Fibroblast of peridontal ligament (primary cell): ENCODE data around the gene PRR20D.
"Not testable (repeated sequence)": the region's sequence is repeated elsewhere in the genome, so short reads cannot be mapped to it uniquely, and the experiment has no call there.

Source experiments
- DNase-seq: peaks from one replicate; pipeline ENCODE4 v3.0.0-alpha.2; 2010; ENCODE audit errors: extremely low read depth

Gene PRR20D

DNA sequence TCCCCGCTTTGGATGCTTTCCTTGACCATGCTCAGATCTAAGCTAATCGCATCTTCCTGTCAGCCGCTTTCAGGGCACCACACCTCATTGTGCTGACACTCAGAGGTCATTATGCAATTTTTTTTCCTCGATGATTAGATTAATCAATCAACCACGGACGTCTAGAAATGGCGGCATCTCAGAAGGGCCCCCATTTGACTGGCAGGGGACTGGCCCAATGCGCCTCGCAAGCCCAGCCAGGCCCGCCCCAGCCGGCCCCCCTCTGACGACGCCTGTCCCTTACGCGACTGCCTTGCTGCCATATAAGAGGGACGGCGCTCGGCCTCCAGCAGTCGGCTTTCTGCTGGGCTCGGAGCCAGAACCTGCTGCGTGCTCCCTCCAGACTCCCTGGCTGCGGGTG, at the start of gene PRR20D:
Gene PRR20D, plus strand, starts transcription at position 301 of the 400 bp plus-strand sequence. CDS start 387 bp downstream, outside the sequence.
- DNase-seq, result not testable (repeated sequence)

DNA sequence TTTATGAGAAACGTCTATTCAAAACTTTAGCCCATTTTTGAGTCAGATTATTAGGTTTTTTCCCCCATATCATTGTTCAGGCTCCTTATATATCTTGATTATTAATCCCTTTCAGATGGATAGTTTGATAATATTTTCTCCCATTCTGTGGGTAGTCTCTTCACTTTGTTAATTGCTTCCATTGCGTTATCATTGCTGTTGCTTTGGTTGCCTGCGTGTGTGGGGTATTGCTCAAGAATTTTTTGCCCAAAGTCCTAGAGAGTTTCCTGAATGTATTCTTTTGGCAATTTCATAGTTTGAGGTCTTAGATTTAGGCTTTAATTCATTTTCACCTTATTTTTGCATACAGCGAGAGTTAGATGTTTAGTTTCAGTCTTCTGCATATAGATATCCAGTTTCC, 45.5 kb upstream of the PRR20D start:
- no peak for DNase-seq

- no peak for DNase-seq
These were observed 36.8 kb upstream of the PRR20D start for GRCh38 chr13:57123681-57124080.

- no peak for DNase-seq
These were observed 31.5 kb upstream of the PRR20D start for GRCh38 chr13:57128909-57129308.

- DNase-seq, result no peak
These were observed 24.3 kb upstream of the PRR20D start for GRCh38 chr13:57136093-57136492.

GRCh38 chr13:57137585-57137984, 22.8 kb upstream of the PRR20D start:
- no peak for DNase-seq

DNA sequence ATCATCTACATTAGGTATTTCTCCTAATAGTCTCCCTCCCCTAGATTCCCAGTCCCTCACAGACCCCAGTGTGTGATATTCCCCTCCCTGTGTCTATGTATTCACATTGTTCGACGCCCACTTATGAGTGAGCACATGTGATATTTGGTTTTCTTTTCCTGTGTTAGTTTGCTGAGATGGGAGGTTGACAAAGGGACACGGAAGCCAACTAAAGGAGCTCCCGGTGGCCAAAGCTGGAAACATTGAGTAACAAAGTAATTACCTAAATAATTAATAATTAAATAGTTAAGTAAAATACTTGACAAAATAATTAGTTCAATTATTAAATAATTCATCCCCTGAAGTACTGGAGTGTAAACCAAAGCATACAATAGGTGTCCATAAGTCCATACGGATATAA, 21.4 kb upstream of the PRR20D start:
- no peak for DNase-seq

GRCh38 chr13:57139781-57140180, 20.7 kb upstream of the PRR20D start:
- DNase-seq, result not testable (repeated sequence)

DNA sequence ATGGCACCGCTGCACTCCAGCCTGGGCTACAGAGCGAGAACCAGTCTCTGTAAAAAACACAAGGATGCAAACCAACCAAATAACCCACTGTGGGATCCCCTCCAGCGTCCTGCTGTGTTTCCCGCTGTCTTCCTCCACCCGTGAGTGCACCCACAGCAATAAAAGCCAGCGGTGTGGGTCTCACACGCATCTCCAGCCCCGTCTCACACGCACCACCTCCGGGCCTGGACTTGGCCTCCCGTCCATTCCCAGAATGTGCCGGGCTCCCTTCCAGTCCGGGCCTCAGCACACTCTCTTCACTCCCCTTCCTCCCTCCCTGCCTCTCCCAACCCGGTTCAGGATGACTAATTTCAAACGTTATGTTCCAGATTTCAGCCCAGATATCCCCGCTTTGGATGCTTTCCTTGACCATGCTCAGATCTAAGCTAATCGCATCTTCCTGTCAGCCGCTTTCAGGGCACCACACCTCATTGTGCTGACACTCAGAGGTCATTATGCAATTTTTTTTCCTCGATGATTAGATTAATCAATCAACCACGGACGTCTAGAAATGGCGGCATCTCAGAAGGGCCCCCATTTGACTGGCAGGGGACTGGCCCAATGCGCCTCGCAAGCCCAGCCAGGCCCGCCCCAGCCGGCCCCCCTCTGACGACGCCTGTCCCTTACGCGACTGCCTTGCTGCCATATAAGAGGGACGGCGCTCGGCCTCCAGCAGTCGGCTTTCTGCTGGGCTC, 20.0 kb upstream of the PRR20D start, which contains the start of gene PRR20A:
Gene PRR20A, plus strand, starts transcription at position 684 of the 734 bp plus-strand sequence. CDS start 387 bp downstream, outside the sequence.
- not testable (repeated sequence) for DNase-seq

- DNase-seq, result not testable (repeated sequence)
These were observed 13.2 kb upstream of the PRR20D start, which contains the start of gene PRR20B for GRCh38 chr13:57147188-57147587. TSS of gene PRR20B (plus strand) at chr13:57147488. CDS start at chr13:57147875, 387 bp downstream.

- not testable (repeated sequence) for DNase-seq
These were observed 12.3 kb upstream of the PRR20D start for GRCh38 chr13:57148106-57148505.

DNA sequence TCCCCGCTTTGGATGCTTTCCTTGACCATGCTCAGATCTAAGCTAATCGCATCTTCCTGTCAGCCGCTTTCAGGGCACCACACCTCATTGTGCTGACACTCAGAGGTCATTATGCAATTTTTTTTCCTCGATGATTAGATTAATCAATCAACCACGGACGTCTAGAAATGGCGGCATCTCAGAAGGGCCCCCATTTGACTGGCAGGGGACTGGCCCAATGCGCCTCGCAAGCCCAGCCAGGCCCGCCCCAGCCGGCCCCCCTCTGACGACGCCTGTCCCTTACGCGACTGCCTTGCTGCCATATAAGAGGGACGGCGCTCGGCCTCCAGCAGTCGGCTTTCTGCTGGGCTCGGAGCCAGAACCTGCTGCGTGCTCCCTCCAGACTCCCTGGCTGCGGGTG, 6.7 kb upstream of the PRR20D start, which contains the start of gene PRR20C:
Gene PRR20C, plus strand, starts transcription at position 301 of the 400 bp plus-strand sequence. CDS start 387 bp downstream, outside the sequence.
- not testable (repeated sequence) for DNase-seq

GRCh38 chr13:57166897-57167296, 6.5 kb downstream of the PRR20D start, which contains the start of gene PRR20E:
TSS of gene PRR20E (plus strand) at chr13:57167197. CDS start at chr13:57167584, 387 bp downstream.
- not testable (repeated sequence) for DNase-seq

DNA sequence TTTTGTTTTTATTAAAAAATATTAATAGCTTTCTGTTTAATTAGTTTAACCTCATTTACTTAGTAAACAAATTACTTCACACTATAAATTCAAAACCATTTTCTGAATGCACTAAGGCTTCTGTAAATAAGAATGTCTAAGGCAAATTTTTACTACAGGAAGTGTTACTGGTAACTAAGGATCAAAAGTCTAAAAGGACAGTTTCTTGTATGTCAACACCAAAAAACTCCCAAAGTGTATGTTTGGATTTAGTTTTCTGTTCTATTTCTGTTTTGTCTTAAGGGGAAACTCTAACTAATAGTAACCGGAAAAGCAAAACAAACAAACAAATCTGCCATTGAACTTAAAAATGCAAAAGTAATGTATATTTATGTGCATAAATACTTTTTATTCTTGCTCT, 31.2 kb downstream of the PRR20D start:
- no peak for DNase-seq

GRCh38 chr13:57212989-57213388, 52.6 kb downstream of the PRR20D start:
- DNase-seq, result no peak
